Measurements from ENCODE around the gene ADD3. TPM values are rescaled to one million over a fixed set of nuclear protein-coding genes. Genes with fewer than 3 reads are reported as not detected.

Gene ADD3
- total and polyA plus RNA-seq, 2 of the 13 experiments (the other 11 are each of a cell fraction or from before 2014, with no cell fraction given), result 44.7 to 57.5 TPM

DNA sequence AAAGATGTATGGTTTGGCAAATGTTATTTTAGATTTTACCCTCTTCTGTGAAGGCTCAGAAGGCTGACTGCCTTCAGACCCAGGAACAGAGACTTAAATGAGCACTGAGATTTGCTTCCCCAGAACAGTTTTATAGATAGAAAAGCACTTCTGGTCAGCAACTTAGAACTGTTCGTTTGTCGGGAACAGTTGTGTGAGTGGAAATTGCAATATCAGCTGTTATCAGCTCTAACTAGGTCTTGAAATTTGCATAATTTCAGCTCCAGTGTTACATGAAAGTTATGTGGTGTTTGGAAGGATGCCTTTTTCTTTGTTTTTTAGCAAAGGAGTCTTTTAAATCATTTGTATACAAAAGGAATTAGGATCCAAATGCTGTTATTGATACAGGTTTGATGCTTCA lies 115.8 kb downstream of the ADD3 start:
- no peak for TF ChIP-seq JUNB (CRISPR knock-in tag; IDR thresholded peaks at IDR 0.05; ENCODE audit: borderline replicate concordance)
- no peak for TF ChIP-seq ZNF616 (CRISPR knock-in tag; IDR thresholded peaks at IDR 0.05; ENCODE audit: low read depth)
- TF ChIP-seq MAFK (conservative IDR thresholded peaks at IDR 0.05 in 1 of 2, IDR thresholded peaks at IDR 0.05 in 1 of 2; ENCODE audit: low read length in 2 of 2), result peak; percentile 57 to 66
- TF ChIP-seq EP300 (IDR thresholded peaks at IDR 0.05; ENCODE audit: low read depth in 2 of 2, low read length in 2 of 2), result no peak
- TF ChIP-seq EP300 (CRISPR knock-in tag; IDR thresholded peaks at IDR 0.05; ENCODE audit: borderline replicate concordance), result no peak
- TF ChIP-seq MAFF (IDR thresholded peaks at IDR 0.05; ENCODE audit: low read depth, low read length), result peak; percentile 53; the same call in 1 of the 2 replicates
- Histone ChIP-seq H3K27me3 (ENCODE audit: control insufficient read depth in 1 of 2, insufficient read depth in 2 of 2, low read length in 2 of 2) (no peaks in the 10 kb centered on the region), H4K20me1 (ENCODE audit: insufficient read depth, low read length) (no peaks in the 10 kb centered on the region), H3K9ac (ENCODE audit: insufficient read depth, low read depth, low read length) (no peak overlapping the region), H3K4me3 (replicated peaks in 1 of 3; ENCODE audit: insufficient read depth in 1 of 3, low read depth in 2 of 3, low read length in 3 of 3) (no peak overlapping the region), H2AFZ (ENCODE audit: low read length) (no peak overlapping the region), H3K9me3 (ENCODE audit: low read length) (no peaks in the 10 kb centered on the region), H3K36me3 (replicated peaks in 1 of 2; ENCODE audit: control insufficient read depth in 1 of 2, insufficient read depth in 2 of 2, low read length in 2 of 2) (peaks cover 1 to 27% of the 10 kb centered on the region in 2 experiments; a peak in 4 of 5 replicates), H3K79me2 (ENCODE audit: insufficient read depth, low read length) (no peaks in the 10 kb centered on the region), H3K4me1 (ENCODE audit: insufficient read depth, low read length) (no peaks in the 10 kb centered on the region), H3K4me2 (ENCODE audit: low read depth, low read length) (no peak overlapping the region), H3K27ac (ENCODE audit: extremely low read length, insufficient read depth, low read length) (no peak overlapping the region)
- DNase-seq (ENCODE audit: low spot score) (no peak), FAIRE-seq (no peak), ATAC-seq (no peak)
- WGBS (ENCODE audit: low lambda C conversion rate), result 94% methylated on average over 2 of the region's 2 CpGs
- intact Hi-C loops (cut with micrococcal nuclease; ENCODE audit: unreplicated experiment), result no loop called here
- no TSS peak for BruUV-seq (replicated peaks)
- ChIA-PET POLR2A (no interaction called here), CTCF (ENCODE audit: low intra/inter-chr PET ratio, low total read pairs) (no interaction called here)
- in situ Hi-C loops (cut with HindIII; ENCODE audit: extremely low pct_ligation_motif_present, low pct_unique_long_range_greater_than_20kb), result no loop called here

GRCh38 chr10:110129490-110129889 lies 121.7 kb downstream of the ADD3 start:
- no peaks in the 10 kb centered on the region for H3K9me3 ChIP-seq (ENCODE audit: low read length)
- no peak overlapping the region for H3K4me2 ChIP-seq (ENCODE audit: low read depth, low read length)
- H3K36me3 ChIP-seq (replicated peaks in 1 of 2; ENCODE audit: control insufficient read depth in 1 of 2, insufficient read depth in 2 of 2, low read length in 2 of 2), result peaks cover 6 to 34% of the 10 kb centered on the region in 2 experiments; a peak in 4 of 5 replicates
- no peaks in the 10 kb centered on the region; the same call in 1 of the 2 replicates for H4K20me1 ChIP-seq (ENCODE audit: insufficient read depth, low read length)
- no peak overlapping the region for H3K9ac ChIP-seq (ENCODE audit: insufficient read depth, low read depth, low read length)
- H3K27ac ChIP-seq (ENCODE audit: extremely low read length, insufficient read depth, low read length), result no peak overlapping the region
- DNase-seq (ENCODE audit: low spot score) (no peak), FAIRE-seq (no peak), ATAC-seq (no peak)
- no peak overlapping the region for H2AFZ ChIP-seq (ENCODE audit: low read length)
- intact Hi-C loops (cut with micrococcal nuclease; ENCODE audit: unreplicated experiment), result no loop called here
- in situ Hi-C loops (cut with HindIII; ENCODE audit: extremely low pct_ligation_motif_present, low pct_unique_long_range_greater_than_20kb), result no loop called here
- no peak overlapping the region for H3K4me3 ChIP-seq (replicated peaks in 1 of 3; ENCODE audit: insufficient read depth in 1 of 3, low read depth in 2 of 3, low read length in 3 of 3)
- BruUV-seq (replicated peaks), result no TSS peak
- CTCF ChIA-PET (ENCODE audit: low intra/inter-chr PET ratio, low total read pairs), result no interaction called here
- POLR2A ChIA-PET, result no interaction called here
- no peaks in the 10 kb centered on the region for H3K27me3 ChIP-seq (ENCODE audit: control insufficient read depth in 1 of 2, insufficient read depth in 2 of 2, low read length in 2 of 2)
- H3K4me1 ChIP-seq (ENCODE audit: insufficient read depth, low read length), result no peaks in the 10 kb centered on the region
- no peaks in the 10 kb centered on the region for H3K79me2 ChIP-seq (ENCODE audit: insufficient read depth, low read length)
- no peak for TF ChIP-seq NRL (CRISPR knock-in tag; IDR thresholded peaks at IDR 0.05; ENCODE audit: borderline replicate concordance)
- TF ChIP-seq, protein P1, sequence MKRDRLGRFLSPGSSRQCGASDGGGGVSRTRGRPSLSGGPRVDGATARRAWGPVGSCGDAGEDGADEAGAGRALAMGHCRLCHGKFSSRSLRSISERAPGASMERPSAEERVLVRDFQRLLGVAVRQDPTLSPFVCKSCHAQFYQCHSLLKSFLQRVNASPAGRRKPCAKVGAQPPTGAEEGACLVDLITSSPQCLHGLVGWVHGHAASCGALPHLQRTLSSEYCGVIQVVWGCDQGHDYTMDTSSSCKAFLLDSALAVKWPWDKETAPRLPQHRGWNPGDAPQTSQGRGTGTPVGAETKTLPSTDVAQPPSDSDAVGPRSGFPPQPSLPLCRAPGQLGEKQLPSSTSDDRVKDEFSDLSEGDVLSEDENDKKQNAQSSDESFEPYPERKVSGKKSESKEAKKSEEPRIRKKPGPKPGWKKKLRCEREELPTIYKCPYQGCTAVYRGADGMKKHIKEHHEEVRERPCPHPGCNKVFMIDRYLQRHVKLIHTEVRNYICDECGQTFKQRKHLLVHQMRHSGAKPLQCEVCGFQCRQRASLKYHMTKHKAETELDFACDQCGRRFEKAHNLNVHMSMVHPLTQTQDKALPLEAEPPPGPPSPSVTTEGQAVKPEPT (CRISPR knock-in tag; IDR thresholded peaks at IDR 0.05; ENCODE audit: low read depth), result no peak
- no peak for TF ChIP-seq ZNF737 (CRISPR knock-in tag; IDR thresholded peaks at IDR 0.05; ENCODE audit: borderline replicate concordance)
- TF ChIP-seq MIXL1 (CRISPR knock-in tag; IDR thresholded peaks at IDR 0.05), result no peak
- TF ChIP-seq HNRNPLL (IDR thresholded peaks at IDR 0.05; ENCODE audit: low read depth, low read length, poor library complexity, severe bottlenecking), result no peak
- TF ChIP-seq, protein P2, sequence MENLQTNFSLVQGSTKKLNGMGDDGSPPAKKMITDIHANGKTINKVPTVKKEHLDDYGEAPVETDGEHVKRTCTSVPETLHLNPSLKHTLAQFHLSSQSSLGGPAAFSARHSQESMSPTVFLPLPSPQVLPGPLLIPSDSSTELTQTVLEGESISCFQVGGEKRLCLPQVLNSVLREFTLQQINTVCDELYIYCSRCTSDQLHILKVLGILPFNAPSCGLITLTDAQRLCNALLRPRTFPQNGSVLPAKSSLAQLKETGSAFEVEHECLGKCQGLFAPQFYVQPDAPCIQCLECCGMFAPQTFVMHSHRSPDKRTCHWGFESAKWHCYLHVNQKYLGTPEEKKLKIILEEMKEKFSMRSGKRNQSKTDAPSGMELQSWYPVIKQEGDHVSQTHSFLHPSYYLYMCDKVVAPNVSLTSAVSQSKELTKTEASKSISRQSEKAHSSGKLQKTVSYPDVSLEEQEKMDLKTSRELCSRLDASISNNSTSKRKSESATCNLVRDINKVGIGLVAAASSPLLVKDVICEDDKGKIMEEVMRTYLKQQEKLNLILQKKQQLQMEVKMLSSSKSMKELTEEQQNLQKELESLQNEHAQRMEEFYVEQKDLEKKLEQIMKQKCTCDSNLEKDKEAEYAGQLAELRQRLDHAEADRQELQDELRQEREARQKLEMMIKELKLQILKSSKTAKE (CRISPR knock-in tag; IDR thresholded peaks at IDR 0.05; ENCODE audit: borderline replicate concordance), result no peak
- TF ChIP-seq ZFP41 (CRISPR knock-in tag; IDR thresholded peaks at IDR 0.05; ENCODE audit: borderline replicate concordance), result no peak
- TF ChIP-seq NCOR1 (IDR thresholded peaks at IDR 0.05; ENCODE audit: borderline replicate concordance, low read length), result no peak
- TF ChIP-seq KLF15 (CRISPR knock-in tag; IDR thresholded peaks at IDR 0.05; ENCODE audit: borderline replicate concordance), result no peak
- TF ChIP-seq ZFP36 (IDR thresholded peaks at IDR 0.05; ENCODE audit: borderline replicate concordance, low read depth, low read length, partially characterized antibody), result no peak

Data from HepG2 (cell line).